K562 (cell line): Measurements from ENCODE around the gene PACSIN1. TPM values are rescaled to one million over a fixed set of nuclear protein-coding genes. Genes with fewer than 3 reads are reported as not detected.

Experiments used
- ARID1B ChIP-seq: fragments of 450-650 bp; IDR thresholded peaks from 2 replicates; pipeline ENCODE4 v1.6.1; 2016; ENCODE audit warnings: antibody characterized with exemption, mild to moderate bottlenecking, inconsistent platforms
- CBFA2T2 ChIP-seq: fragments of 450-650 bp; conservative IDR thresholded peaks from 2 replicates; pipeline ENCODE4 v1.6.1; 2017; ENCODE audit warnings: mild to moderate bottlenecking
- CREB5 ChIP-seq: fragments of 250-450 bp; sonication (Bioruptor Pico); IDR thresholded peaks from 2 replicates; pipeline ENCODE4 v1.5.0; 2020; ENCODE audit warnings: mild to moderate bottlenecking
- CTBP1 ChIP-seq: fragments of 450-650 bp; IDR thresholded peaks from 2 replicates; pipeline ENCODE4 v1.6.1; 2016; ENCODE audit warnings: borderline replicate concordance
- DDX20 ChIP-seq: fragments of 450-650 bp; IDR thresholded peaks from 2 replicates; pipeline ENCODE4 v1.6.1; 2016; ENCODE audit warnings: missing genetic modification characterization, low read depth, mild to moderate bottlenecking, missing compliant biosample characterization, moderate library complexity
- FIP1L1 ChIP-seq: fragments of 200-400 bp; formaldehyde crosslinking; IDR thresholded peaks from 2 replicates; pipeline ENCODE4 v1.6.1; 2018; ENCODE audit warnings: mild to moderate bottlenecking, low read depth, low read length; ENCODE audit not compliant: poor library complexity, severe bottlenecking
- FOSL1 ChIP-seq: fragments of 200-800 bp; sonication (Bioruptor generic); conservative IDR thresholded peaks from 2 replicates; pipeline ENCODE4 v1.6.1; 2016; ENCODE audit warnings: missing genetic modification characterization, missing compliant biosample characterization
- NFE2 ChIP-seq: IDR thresholded peaks from 2 replicates; pipeline ENCODE4 v1.6.1; 2014; ENCODE audit warnings: antibody characterized with exemption, low read depth
- SMARCA4 ChIP-seq: fragments of 450-650 bp; IDR thresholded peaks from 2 replicates; pipeline ENCODE4 v1.6.1; 2016
- SMARCE1 ChIP-seq: fragments of 450-650 bp; IDR thresholded peaks from 2 replicates; pipeline ENCODE4 v1.7.1; 2016; ENCODE audit warnings: mild to moderate bottlenecking
- polyA plus RNA-seq, 8 experiments: library from polyadenylated mRNA; depleted of rRNA in 4 of 8; stranded (reverse) in 5 of 8; unstranded in 3 of 8; fragments of >200 nt; fragmentation: Nextera tagmentation in 2 of 8; fragmentation: Illumina TruSeq in 1 of 8; extraction: Ambion mirVana in 2 of 8; extraction: Trizol in 1 of 8; gene quantifications; 2 replicates each; pipeline versions ENCODE4 v1.2.1 to v1.2.3, GENCODE V29; 2011 to 2014; ENCODE audit warnings: inconsistent platforms in 1 of 8, missing spikeins in 1 of 8
- total RNA-seq, 7 experiments: library from RNA; depleted of rRNA in 6 of 7; stranded (reverse); fragments of >200 nt in 6 of 7; fragmentation: Illumina TruSeq in 2 of 7; extraction: Trizol in 2 of 7; gene quantifications; 2 replicates each; pipeline versions ENCODE4 v1.2.1 to v1.2.3, GENCODE V29; 2011 to 2021; ENCODE audit warnings: low replicate concordance in 1 of 7
- TF ChIP-seq, protein P1 (sequence below), 3 experiments: fragments of 200-800 bp in 1 of 3; sonication (Bioruptor generic) in 1 of 3; sonication (generic) in 1 of 3; formaldehyde crosslinking in 1 of 3; IDR thresholded peaks; 2 replicates each; pipeline versions ENCODE4 v1.6.1 to v1.8.0; 2016 to 2022; ENCODE audit warnings: mild to moderate bottlenecking in 2 of 3, missing compliant biosample characterization in 2 of 3, missing genetic modification characterization in 2 of 3, missing genetic modification reagents in 1 of 3
- TF ChIP-seq, protein P2 (sequence below), 2 experiments: fragments of 450-650 bp in 1 of 2; sonication (generic) in 1 of 2; formaldehyde crosslinking in 1 of 2; IDR thresholded peaks in 1 of 2; conservative IDR thresholded peaks in 1 of 2; 2 replicates each; pipeline versions ENCODE4 v1.6.1 to v1.8.1; 2016 to 2023; ENCODE audit warnings: mild to moderate bottlenecking in 2 of 2, moderate library complexity in 2 of 2, inconsistent platforms in 1 of 2, missing genetic modification reagents in 1 of 2

The PACSIN1 gene
- total and polyA plus RNA-seq, 9 of the 15 experiments (the other 6 are each of a cell fraction or from before 2014, with no cell fraction given): 0.01 to 1.7 (median 0.45) TPM

DNA sequence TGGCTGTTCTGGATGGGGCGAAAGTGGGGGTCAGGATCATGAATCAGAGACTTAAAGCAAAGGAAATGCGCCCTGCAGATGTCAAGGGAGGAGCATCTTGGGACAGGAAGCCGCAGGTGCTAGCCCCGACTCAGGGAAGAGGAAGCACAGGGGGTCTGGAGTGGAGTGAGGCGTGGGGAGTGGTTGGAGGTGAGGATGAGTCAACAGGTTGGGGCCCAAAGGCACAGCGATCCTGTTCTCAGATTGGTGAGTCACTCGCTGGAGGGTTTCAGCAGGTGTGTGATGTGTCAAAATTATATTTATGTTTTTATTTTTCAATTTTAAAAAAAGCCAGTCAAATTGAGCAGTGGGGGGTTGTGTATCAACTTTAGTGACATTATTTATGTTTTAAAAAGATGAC is 19.0 kb downstream of the PACSIN1 start (continued):
- TF ChIP-seq CBFA2T2: peak; percentile 19; the same call in 1 of the 2 replicates
- 0 out of 2 replicates have a peak, but pooled peaks have one; percentile 68 for TF ChIP-seq SMARCE1
- TF ChIP-seq SMARCA4: peak; percentile 48; the same call in 1 of the 2 replicates
- TF ChIP-seq, protein P1, sequence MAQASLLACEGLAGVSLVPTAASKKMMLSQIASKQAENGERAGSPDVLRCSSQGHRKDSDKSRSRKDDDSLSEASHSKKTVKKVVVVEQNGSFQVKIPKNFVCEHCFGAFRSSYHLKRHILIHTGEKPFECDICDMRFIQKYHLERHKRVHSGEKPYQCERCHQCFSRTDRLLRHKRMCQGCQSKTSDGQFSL (CRISPR knock-in tag; IDR thresholded peaks at IDR 0.05): 0 out of 2 replicates have a peak, but pooled peaks have one; percentile 19
- TF ChIP-seq, protein P1 (tag; IDR thresholded peaks at IDR 0.05): no peak
- no peak for TF ChIP-seq CREB5
- TF ChIP-seq FIP1L1: no peak
- TF ChIP-seq FOSL1 (tag): peak; percentile 84
- TF ChIP-seq, protein P2, sequence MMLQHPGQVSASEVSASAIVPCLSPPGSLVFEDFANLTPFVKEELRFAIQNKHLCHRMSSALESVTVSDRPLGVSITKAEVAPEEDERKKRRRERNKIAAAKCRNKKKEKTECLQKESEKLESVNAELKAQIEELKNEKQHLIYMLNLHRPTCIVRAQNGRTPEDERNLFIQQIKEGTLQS (IDR thresholded peaks at IDR 0.05): peak; percentile 81
- TF ChIP-seq, protein P2 (CRISPR knock-in tag; conservative IDR thresholded peaks at IDR 0.05): no peak
- peak; percentile 75; the same call in 1 of the 2 replicates for TF ChIP-seq CTBP1
- no peak for TF ChIP-seq DDX20
- TF ChIP-seq NFE2: peak; percentile 38; the same call in 1 of the 2 replicates
- peak; percentile 55 for TF ChIP-seq ARID1B
- TF ChIP-seq, all 486 proteins: peak for 18
